HG02970 (cell line): ENCODE data around the gene RNPEPL1.

Source experiments
- ATAC-seq: cut with Tn5 transposase; IDR thresholded peaks from one replicate; pipeline ENCODE4 v1.9.1; 2021; ENCODE audit warnings: mild to moderate bottlenecking, moderate library complexity, moderate number of reproducible peaks; ENCODE audit not compliant: unreplicated experiment, low FRiP score

Gene RNPEPL1

DNA sequence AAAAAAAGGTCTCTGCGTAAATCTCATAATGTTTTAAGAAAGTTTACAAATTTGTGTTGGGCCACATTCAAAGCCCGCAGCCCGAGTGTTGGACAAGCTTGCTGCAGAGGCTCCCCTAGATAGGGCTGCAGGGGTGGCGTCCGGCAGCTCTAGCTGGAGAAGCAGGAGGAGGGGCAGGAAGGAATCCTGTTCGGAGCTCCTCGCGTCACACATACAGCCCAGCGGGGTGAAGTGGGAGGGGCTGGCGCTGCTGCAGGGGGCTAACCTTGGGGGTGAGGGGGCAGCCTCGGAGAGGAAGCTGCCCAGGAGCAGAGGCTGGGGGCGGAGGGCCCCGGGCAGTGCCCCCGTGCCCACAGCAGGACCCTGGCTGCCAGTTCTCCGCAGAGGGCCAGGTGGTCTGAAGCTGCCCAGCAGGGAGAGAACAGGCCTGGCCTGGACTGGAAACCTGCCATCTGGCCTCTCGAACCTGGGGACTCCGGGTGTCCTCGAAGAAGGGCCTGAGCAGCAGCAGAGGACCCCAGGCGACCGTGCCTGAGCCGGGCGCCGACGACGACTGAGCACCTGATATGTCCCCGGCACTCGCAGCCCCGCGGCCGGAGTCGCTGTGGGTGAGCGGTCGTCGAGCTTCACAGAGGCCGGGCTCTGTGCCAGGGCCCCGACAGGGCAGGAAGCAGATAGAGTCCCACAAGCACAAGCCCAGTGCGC is 54.4 kb downstream of the RNPEPL1 start:
- ATAC-seq = no peak

DNA sequence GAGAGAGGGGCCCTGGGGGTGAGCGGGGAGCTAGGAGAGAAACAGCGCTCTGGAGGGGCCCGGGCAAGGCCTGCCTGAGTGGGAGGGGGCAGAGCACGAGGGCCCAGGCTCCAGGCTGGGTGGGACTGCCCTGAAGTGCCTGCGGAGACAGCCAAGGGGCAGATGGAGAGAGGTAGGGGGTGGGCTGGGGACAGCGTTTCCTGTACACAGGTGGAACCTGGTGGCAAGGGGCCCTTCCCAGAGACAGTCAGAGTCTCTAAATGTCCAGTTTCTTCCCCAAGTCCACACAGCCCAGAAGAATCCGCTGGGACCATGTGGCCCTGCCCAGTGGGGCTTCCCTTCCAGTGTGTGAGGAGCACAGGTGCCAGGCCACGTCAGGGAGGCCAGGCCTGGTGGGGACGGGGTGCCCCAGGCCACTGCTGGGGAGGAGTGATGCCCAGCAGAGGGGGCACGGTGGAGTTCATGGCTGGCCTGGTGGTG is 55.3 kb downstream of the RNPEPL1 start:
- ATAC-seq = no peak

DNA sequence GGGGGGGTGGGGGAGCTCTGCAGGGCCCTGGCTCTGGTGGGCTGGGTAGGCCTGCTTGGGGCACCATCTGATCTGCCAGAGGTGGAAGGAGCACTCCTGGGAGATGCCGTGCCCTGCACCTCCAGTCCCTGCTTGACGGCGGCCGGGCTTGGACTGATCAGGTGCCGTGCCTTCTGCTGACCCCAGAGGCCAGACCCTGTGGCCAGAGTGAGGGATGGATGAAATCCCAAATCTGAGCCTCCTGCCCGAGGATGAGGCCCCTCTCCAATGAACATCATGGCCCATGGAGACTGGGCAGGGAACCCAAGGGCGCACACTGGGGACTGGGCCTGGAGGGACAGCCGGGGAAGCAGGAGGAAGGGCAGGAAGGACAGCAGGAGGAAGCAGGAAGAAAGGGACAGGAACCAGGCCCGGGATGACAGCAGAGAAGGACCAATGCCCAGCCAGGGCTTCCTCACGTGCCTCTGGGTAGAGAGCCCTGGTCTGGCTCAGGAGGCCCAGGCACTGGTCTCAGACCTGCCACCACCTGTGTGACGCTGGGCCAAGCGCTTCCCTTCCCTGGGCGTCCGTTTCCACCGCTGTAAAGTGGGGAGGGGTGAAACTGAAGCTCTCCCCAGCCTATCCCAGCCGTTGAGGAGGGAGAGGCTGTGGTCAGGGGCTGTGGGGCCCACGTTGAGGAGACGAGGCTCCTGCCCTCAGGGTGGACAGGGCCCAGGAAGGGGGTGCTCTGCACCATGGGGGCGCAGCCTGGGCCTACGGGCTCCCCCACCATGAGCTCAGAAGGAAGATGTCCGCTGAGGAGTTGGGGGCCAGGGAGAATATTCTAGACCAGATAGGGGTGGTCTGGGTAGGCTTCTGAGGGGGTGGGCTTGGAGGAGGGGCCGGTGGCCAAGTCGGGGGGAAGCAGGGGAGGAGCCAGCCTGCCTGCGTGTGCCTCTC is 56.0 kb downstream of the RNPEPL1 start:
- ATAC-seq = no peak

DNA sequence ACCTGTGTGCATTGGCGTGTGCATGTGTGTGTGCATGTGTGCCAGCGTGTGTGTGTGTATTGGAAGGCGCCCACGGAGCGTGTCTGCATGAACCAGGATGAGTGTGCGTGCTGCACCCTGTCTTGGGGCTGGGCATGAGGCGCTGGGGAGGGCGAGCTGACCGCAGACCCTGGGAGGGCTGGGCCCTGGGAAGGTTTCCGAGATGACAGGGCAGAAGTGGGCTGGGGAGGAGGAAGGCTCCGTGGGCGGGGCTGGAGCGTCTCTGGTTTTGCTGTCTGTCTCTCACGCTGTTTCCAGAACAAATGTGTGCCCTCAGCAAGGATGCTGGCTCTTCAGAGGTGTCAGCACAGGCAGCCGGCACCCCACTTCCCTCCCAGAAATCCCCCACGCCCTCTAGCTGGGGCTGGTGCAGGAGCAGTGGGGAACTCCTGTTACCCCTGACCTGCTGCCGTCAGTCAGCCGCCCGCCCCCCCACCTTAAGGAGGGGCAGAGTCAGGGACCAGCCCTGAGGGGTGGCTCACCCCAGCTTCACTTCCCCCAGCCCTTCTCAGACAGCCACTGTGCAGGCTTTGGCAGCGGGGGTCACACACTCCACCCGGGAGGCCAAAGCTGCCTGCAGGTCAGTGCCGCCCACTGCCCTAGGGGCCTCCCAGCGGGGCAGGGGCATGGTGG is 56.8 kb downstream of the RNPEPL1 start, which contains the start of gene GPR35:
TSS of gene GPR35 (plus strand) at position 531 of the 672 bp plus-strand sequence. CDS start 4,473 bp downstream, outside the sequence.
- no peak for ATAC-seq

DNA sequence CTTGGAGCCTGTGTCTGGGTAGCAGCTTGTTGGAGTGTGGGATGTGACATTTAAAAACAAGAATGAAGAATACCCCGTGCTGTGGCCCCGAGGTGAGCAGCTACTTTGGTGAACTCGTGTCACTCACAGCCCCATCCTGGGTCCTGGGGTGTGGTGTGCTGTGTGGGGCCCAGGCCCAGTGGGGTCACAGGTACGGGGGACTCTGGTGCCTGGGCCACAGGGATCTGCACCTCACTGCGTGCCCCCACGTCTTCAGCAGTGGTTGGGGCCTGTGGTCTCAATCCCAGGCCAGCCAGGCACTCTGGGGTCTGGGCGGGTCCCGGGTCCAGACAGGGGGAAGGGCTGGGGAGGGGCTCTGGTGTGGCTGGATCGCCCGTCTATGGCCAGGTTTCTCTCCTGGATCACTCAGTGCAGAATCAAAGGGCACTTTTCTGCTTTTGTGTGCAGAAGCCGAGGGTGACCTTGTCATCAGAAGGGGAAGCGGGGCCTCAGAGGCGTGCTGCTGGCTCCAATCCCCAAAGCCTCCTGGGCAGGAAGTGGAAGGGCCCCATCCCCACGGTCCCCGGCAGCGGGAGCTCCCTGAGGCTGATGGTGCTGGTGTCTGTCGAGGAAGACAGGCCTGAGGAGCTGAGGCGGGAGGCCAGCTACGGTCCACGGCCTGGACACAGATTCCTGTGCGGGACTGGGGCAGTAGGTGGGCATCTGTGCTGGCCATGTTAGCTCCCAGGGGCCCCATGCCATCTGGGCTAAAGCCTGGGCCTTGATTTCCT is 58.4 kb downstream of the RNPEPL1 start:
- no peak for ATAC-seq

DNA sequence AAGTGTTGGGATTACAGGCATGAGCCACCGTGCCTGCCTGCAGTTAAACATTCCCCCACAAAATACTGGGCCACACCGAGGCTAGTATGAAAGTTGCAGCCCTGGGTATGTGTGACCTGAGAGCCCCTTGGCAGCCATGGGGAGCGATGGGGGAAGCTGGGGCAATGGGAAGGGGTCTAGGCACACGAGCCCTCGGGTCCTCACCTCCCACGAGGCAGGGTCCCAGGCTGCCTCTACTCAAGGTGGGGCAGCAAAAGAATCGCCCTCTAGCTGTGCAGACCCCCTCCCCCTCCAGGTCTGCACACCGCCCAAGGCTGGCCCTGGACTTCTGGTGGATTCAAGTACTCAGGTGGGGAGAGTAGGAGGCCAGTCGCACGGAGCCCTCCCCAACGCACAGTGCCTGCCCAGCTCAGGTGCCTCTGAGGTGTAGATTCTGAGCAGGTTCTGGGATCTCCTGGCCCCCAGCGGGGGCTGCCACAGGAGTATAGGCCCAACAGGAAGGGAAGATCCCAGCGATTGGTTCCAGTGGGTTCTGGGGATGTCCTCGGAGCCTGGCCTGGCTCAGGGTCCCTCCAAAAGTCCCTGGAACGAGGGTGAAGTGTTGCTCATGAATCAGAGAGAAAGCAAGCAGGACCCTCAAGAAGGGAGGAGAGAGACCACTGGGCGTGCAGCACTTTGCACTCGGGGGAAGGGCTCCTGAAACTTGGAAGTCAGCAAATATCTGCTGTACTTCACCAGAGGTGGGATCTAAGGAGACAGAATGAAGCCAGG is 59.6 kb downstream of the RNPEPL1 start:
- no peak for ATAC-seq

DNA sequence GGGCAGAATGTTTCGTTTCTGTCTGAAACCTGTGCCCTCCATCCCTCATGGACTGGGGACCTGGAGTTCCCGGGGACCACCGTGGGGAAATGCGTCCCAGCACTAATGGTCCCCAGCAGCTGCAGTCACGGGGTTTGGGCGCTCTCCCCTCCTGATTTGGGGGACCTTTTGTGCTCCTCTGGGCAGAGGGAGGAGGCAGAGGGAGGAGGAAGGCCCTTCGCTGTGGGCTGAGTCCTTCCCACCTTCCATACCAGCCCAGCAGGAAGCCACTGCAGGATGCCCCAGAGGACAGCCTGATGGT is 60.2 kb downstream of the RNPEPL1 start:
- no peak for ATAC-seq

DNA sequence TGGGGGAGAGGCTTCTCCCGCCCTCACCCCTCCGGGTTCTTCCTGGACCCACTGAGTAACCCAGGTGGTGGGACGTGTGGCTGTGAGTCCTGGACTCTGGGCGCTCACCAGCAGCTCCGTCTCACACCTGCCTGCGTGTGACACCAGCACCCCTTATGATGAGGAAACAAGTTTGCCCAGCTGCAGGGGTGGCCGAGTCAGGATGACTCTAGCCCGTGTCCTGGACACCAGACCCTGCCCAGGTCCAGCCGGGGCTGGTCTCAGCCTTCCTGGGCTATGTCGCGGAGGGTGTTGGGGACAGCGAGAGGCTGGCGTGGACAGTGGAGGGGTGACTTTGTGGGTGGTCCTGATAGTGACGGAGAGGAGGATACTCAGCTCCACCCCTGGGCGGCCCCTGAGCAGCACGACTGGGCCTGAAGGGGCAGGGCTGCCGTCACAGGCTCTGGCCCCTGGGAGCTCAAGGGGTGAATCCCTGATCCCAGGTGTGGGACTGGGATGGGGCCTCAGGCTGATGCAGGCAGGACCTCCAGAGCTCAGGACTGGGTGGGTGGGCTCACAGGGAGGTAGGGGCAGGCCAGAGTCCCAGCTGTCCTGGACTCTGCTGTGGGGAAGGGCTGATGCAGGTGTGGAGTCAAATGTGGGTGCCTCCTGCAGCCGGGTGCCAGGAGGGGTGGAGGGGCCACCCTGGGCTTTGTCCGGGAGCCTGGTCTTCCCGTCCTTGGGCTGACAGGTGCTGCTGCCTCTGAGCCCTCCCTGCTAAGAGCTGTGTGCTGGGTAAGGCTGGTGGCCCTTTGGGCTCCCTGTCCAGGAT is 60.7 kb downstream of the RNPEPL1 start:
- ATAC-seq = no peak

DNA sequence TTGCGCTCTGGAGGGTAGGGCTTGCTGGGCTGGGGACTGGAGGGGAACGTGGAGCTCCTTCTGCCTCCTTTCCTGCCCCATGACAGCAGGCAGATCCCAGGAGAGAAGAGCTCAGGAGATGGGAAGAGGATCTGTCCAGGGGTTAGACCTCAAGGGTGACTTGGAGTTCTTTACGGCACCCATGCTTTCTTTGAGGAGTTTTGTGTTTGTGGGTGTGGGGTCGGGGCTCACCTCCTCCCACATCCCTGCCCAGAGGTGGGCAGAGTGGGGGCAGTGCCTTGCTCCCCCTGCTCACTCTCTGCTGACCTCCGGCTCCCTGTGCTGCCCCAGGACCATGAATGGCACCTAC is 61.3 kb downstream of the RNPEPL1 start:
- no peak for ATAC-seq

DNA sequence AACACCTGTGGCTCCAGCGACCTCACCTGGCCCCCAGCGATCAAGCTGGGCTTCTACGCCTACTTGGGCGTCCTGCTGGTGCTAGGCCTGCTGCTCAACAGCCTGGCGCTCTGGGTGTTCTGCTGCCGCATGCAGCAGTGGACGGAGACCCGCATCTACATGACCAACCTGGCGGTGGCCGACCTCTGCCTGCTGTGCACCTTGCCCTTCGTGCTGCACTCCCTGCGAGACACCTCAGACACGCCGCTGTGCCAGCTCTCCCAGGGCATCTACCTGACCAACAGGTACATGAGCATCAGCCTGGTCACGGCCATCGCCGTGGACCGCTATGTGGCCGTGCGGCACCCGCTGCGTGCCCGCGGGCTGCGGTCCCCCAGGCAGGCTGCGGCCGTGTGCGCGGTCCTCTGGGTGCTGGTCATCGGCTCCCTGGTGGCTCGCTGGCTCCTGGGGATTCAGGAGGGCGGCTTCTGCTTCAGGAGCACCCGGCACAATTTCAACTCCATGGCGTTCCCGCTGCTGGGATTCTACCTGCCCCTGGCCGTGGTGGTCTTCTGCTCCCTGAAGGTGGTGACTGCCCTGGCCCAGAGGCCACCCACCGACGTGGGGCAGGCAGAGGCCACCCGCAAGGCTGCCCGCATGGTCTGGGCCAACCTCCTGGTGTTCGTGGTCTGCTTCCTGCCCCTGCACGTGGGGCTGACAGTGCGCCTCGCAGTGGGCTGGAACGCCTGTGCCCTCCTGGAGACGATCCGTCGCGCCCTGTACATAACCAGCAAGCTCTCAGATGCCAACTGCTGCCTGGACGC is 61.9 kb downstream of the RNPEPL1 start:
- ATAC-seq = no peak
